SK-N-SH (cell line): Measurements from ENCODE around the gene NLK. TPM values are rescaled to one million over a fixed set of nuclear protein-coding genes. Genes with fewer than 3 reads are reported as not detected.

Experiments used
- CTCF ChIA-PET: fragments of 300-600, 350-600 bp; formaldehyde crosslinking; extraction: SDS; loops from one replicate; lab custom pipeline; 2021; lab: Yijun Ruan, JAX
- POLR2A ChIA-PET: fragments of 350-600 bp; sonication (Branson Sonifier 250); formaldehyde crosslinking; extraction: SDS; loops from one replicate; lab custom pipeline; 2020; ENCODE audit warnings: antibody characterized with exemption, inconsistent platforms; lab: Yijun Ruan, JAX
- DNase-seq: peaks from one replicate; pipeline ENCODE4 v3.0.0; 2012
- H2AFZ ChIP-seq: fragments of 200-600 bp; sonication (generic); 2 replicates; pipeline ENCODE4 v1.8.1; 2016; ENCODE audit warnings: antibody characterized with exemption, mild to moderate bottlenecking, low read depth
- H3F3A ChIP-seq: fragments of 200-600 bp; sonication (generic); replicated peaks from 2 replicates; pipeline ENCODE3; 2016; ENCODE audit warnings: antibody characterized with exemption, mild to moderate bottlenecking; ENCODE audit not compliant: insufficient read depth
- H3K27ac ChIP-seq, 2 experiments: fragments of 200-500 bp in 1 of 2; fragments of 200-600 bp in 1 of 2; sonication (Bioruptor generic) in 1 of 2; sonication (generic), shearing (Covaris generic) in 1 of 2; 2 replicates each; pipeline versions ENCODE4 v1.5.1 to v1.6.1; 2014 to 2016; ENCODE audit warnings: low read depth in 2 of 2, inconsistent platforms in 1 of 2, low read length in 1 of 2, mild to moderate bottlenecking in 1 of 2, mixed read lengths in 1 of 2
- H3K27me3 ChIP-seq: fragments of 200-600 bp; sonication (generic), shearing (Covaris generic); 2 replicates; pipeline ENCODE4 v1.6.1; 2016; ENCODE audit warnings: mixed run types; ENCODE audit not compliant: insufficient read depth
- H3K36me3 ChIP-seq, 2 experiments: fragments of 200-500 bp in 1 of 2; fragments of 200-600 bp in 1 of 2; sonication (Bioruptor generic) in 1 of 2; sonication (generic) in 1 of 2; replicated peaks in 1 of 2; 2 replicates each; pipeline versions ENCODE3 to v1.5.1; 2014 to 2016; ENCODE audit warnings: low read length in 1 of 2, mild to moderate bottlenecking in 1 of 2; ENCODE audit not compliant: insufficient read depth in 2 of 2, control insufficient read depth in 1 of 2
- H3K4me1 ChIP-seq, 2 experiments: fragments of 200-500 bp in 1 of 2; fragments of 200-600 bp in 1 of 2; sonication (Bioruptor generic) in 1 of 2; sonication (generic), shearing (Covaris generic) in 1 of 2; 2 replicates each; pipeline versions ENCODE4 v1.5.1 to v1.6.1; 2014 to 2016; ENCODE audit warnings: low read depth in 1 of 2, low read length in 1 of 2, mixed run types in 1 of 2; ENCODE audit not compliant: insufficient read depth in 2 of 2, control insufficient read depth in 1 of 2
- H3K4me2 ChIP-seq: fragments of 200-600 bp; sonication (generic), shearing (Covaris generic); 2 replicates; pipeline ENCODE4 v1.6.1; 2017; ENCODE audit warnings: mixed run types
- H3K4me3 ChIP-seq, 2 experiments: fragments of 200-500 bp in 1 of 2; fragments of 200-600 bp in 1 of 2; sonication (Bioruptor generic) in 1 of 2; sonication (generic), shearing (Covaris generic) in 1 of 2; 2 replicates each; pipeline versions ENCODE4 v1.5.1 to v1.8.1; 2014 to 2016; ENCODE audit warnings: low read depth in 2 of 2, inconsistent platforms in 1 of 2, low read length in 1 of 2, mild to moderate bottlenecking in 1 of 2, mixed read lengths in 1 of 2, moderate library complexity in 1 of 2
- H3K79me2 ChIP-seq: fragments of 200-600 bp; sonication (generic); 2 replicates; pipeline ENCODE4 v1.8.1; 2017; ENCODE audit warnings: mild to moderate bottlenecking; ENCODE audit not compliant: insufficient read depth
- H3K9ac ChIP-seq: fragments of 200-600 bp; sonication (generic); 2 replicates; pipeline ENCODE4 v1.6.1; 2017; ENCODE audit warnings: mixed run types
- H3K9me2 ChIP-seq: fragments of 200-600 bp; sonication (generic); 2 replicates; pipeline ENCODE4 v1.6.1; 2017; ENCODE audit warnings: mixed run types
- H3K9me3 ChIP-seq: fragments of 200-600 bp; sonication (generic); 2 replicates; pipeline ENCODE4 v1.6.1; 2017; ENCODE audit warnings: mixed run types, mild to moderate bottlenecking, moderate library complexity
- H4K20me1 ChIP-seq: fragments of 200-600 bp; sonication (generic); 2 replicates; pipeline ENCODE4 v1.6.1; 2017; ENCODE audit warnings: mild to moderate bottlenecking, mixed run types; ENCODE audit not compliant: insufficient read depth
- CHD2 ChIP-seq: fragments of 150-350 bp; IDR thresholded peaks from 2 replicates; pipeline ENCODE4 v1.6.1; 2018; ENCODE audit warnings: low read length; ENCODE audit not compliant: partially characterized antibody
- CTCF ChIP-seq: fragments of 200-600 bp; sonication (generic); IDR thresholded peaks from 2 replicates; pipeline ENCODE4 v1.6.1; 2017; ENCODE audit warnings: antibody characterized with exemption, mild to moderate bottlenecking, moderate library complexity
- ELF1 ChIP-seq: IDR thresholded peaks from 2 replicates; pipeline ENCODE4 v1.4.0; 2012
- FOSL2 ChIP-seq: IDR thresholded peaks from 2 replicates; pipeline ENCODE4 v1.4.0; 2012; ENCODE audit warnings: low read depth, mild to moderate bottlenecking, moderate library complexity, borderline replicate concordance
- FOXJ3 ChIP-seq: sonication (generic); formaldehyde crosslinking; IDR thresholded peaks from 2 replicates; pipeline ENCODE4 v1.5.1; 2020; ENCODE audit warnings: mild to moderate bottlenecking, missing genetic modification reagents
- FOXM1 ChIP-seq: IDR thresholded peaks from 2 replicates; pipeline ENCODE4 v1.4.0; 2012; ENCODE audit warnings: low read depth, mild to moderate bottlenecking
- IRF3 ChIP-seq: fragments of 150-350 bp; IDR thresholded peaks from 2 replicates; pipeline ENCODE4 v1.6.1; 2016; ENCODE audit warnings: mild to moderate bottlenecking, low read depth, low read length
- MEF2A ChIP-seq: IDR thresholded peaks from 2 replicates; pipeline ENCODE4 v1.4.0; 2012; ENCODE audit warnings: low read depth, borderline replicate concordance
- NFIC ChIP-seq: IDR thresholded peaks from 2 replicates; pipeline ENCODE4 v1.4.0; 2012; ENCODE audit warnings: borderline replicate concordance
- NRF1 ChIP-seq: IDR thresholded peaks from 2 replicates; pipeline ENCODE4 v1.6.1; 2012; ENCODE audit warnings: low read depth, mild to moderate bottlenecking, low read length
- PBX3 ChIP-seq: IDR thresholded peaks from 2 replicates; pipeline ENCODE4; 2012
- POLR2AphosphoS5 ChIP-seq: IDR thresholded peaks from 2 replicates; pipeline ENCODE4 v1.6.1; 2012; ENCODE audit warnings: low read depth, low read length
- RAD21 ChIP-seq: IDR thresholded peaks from 2 replicates; pipeline ENCODE4 v1.6.1; 2012; ENCODE audit warnings: mild to moderate bottlenecking, low read length
- TAF1 ChIP-seq: IDR thresholded peaks from 2 replicates; pipeline ENCODE4 v1.6.1; 2012; ENCODE audit warnings: low read depth, mild to moderate bottlenecking, low read length, moderate library complexity, borderline replicate concordance
- USF1 ChIP-seq: IDR thresholded peaks from 2 replicates; pipeline ENCODE4 v1.4.0; 2012; ENCODE audit warnings: low read depth, borderline replicate concordance
- WGBS: methylation state at CpG from one replicate; pipeline ENCODE4 v1.1.6; 2017; ENCODE audit warnings: low lambda C conversion rate; 5-methylcytosine and 5-hydroxymethylcytosine counted together
- polyA plus RNA-seq, 3 experiments: library from polyadenylated mRNA; depleted of rRNA; stranded (reverse); fragments of >200 nt; gene quantifications; 2 replicates each; pipeline ENCODE4 v1.2.3, GENCODE V29; 2012
- TF ChIP-seq, protein P1 (sequence below): fragments of 150-350 bp; IDR thresholded peaks from 2 replicates; pipeline ENCODE4 v1.6.1; 2017; ENCODE audit warnings: antibody characterized with exemption, low read length, low read depth, borderline replicate concordance
- TF ChIP-seq, protein P2 (sequence below): IDR thresholded peaks from 2 replicates; pipeline ENCODE4 v1.6.1; 2012; ENCODE audit warnings: mild to moderate bottlenecking, low read depth, low read length, moderate library complexity

NLK gene
- polyA plus RNA-seq, 1 of the 3 experiments (the other 2 are of a cell fraction), result 12.3 TPM

DNA sequence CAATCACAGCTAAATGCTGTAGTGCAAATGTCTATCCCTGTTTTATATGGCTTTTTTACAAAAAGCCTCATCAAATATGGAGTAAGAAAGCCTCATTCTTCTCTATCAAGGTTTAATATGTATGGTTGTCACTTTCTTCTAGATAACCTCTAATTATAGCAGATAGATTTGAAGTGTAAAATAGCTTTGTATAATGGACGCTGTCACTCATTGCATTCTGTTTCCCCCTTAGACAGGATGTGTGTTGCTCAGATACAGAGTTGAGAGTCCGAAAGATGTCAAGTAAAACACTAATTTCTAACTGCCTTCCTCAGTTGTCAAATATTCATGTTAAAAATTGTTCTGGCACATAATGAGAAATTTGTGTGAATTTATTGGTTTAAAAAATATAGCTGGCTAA is 88.0 kb downstream of the NLK start:
- 94% methylated on average over 2 of the region's 2 CpGs for whole genome bisulfite sequencing
- H4K20me1 ChIP-seq, result no peaks in the 10 kb centered on the region
- ChIA-PET CTCF (interaction anchor here (1.5 to 1.9 kb wide), 2 partner anchors 237 to 370 kb away, joined by 5 read pairs; partner anchors contain the start of gene LYRM9), POLR2A (no interaction called here)
- no peaks in the 10 kb centered on the region for H3K27me3 ChIP-seq
- H3K36me3 ChIP-seq, result peaks cover 20 to 23% of the 10 kb centered on the region in 2 experiments
- DNase-seq, result no peak
- H3K4me3 ChIP-seq, result no peak overlapping the region
- H3K9me2 ChIP-seq, result no peaks in the 10 kb centered on the region
- H3K79me2 ChIP-seq, result 0 out of 2 replicates have a peak, but pooled peaks cover 8% of the 10 kb centered on the region
- peaks cover 0 to 4% of the 10 kb centered on the region in 2 experiments; a peak in 1 of 4 replicates for H3K4me1 ChIP-seq
- TF ChIP-seq NRF1 (no peak), USF1 (no peak), CTCF (no peak)
- H3F3A ChIP-seq, result peaks cover 24% of the 10 kb centered on the region
- H3K9ac ChIP-seq, result no peak overlapping the region
- 0 out of 4 replicates have a peak overlapping the region, but pooled peaks of 1 of the 2 experiments have one; percentile 3 for H3K27ac ChIP-seq
- no peak overlapping the region for H2AFZ ChIP-seq
- no peak overlapping the region for H3K4me2 ChIP-seq
- H3K9me3 ChIP-seq, result no peaks in the 10 kb centered on the region

DNA sequence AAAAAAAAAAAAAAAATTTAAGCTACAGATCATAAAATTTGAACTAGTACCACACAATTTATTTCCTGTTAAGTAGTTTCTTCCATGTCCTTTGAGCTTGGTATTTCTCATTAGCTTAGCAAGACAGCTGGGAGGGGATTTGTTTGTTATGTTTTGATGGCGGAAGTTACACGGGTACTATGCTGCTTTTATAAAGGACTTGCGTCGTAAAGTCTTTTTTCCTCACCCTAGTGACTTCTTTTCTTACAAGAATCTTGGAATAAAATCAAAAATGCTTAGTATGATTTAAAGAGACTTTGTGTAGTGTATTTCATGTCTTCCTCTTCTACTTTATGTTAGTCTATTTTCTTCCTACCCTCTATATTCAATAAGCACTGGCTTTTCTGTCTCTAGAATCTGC is 89.1 kb downstream of the NLK start:
- Histone ChIP-seq H3K9me3 (no peaks in the 10 kb centered on the region), H3K36me3 (peaks cover 23 to 29% of the 10 kb centered on the region in 2 experiments), H3F3A (peaks cover 24% of the 10 kb centered on the region), H2AFZ (no peak overlapping the region), H3K4me1 (peaks cover 0 to 4% of the 10 kb centered on the region in 2 experiments; a peak in 1 of 4 replicates), H3K9me2 (no peaks in the 10 kb centered on the region), H3K27me3 (no peaks in the 10 kb centered on the region), H3K27ac (peak overlapping the region in 1 of 2 experiments; percentile 95; a peak in 2 of 4 replicates), H3K4me2 (no peak overlapping the region), H4K20me1 (no peaks in the 10 kb centered on the region), H3K4me3 (no peak overlapping the region), H3K9ac (no peak overlapping the region), H3K79me2 (peaks cover 8% of the 10 kb centered on the region; the same call in 1 of the 2 replicates)
- no peak for DNase-seq
- 94% methylated on average over 4 of the region's 4 CpGs for WGBS
- ChIA-PET CTCF (no interaction called here), POLR2A (interaction anchor here (0.6 kb wide), 1 partner anchor 69 kb away, joined by 3 read pairs; no protein-coding TSS in a partner anchor)
- TF ChIP-seq NFIC (no peak), FOXM1 (no peak), TAF1 (no peak), MEF2A (no peak), RAD21 (no peak), NRF1 (no peak), POLR2AphosphoS5 (no peak), FOXJ3 (CRISPR knock-in tag) (no peak), ELF1 (no peak), FOSL2 (no peak), PBX3 (no peak), CHD2 (no peak), IRF3 (no peak)
- TF ChIP-seq, protein P1, sequence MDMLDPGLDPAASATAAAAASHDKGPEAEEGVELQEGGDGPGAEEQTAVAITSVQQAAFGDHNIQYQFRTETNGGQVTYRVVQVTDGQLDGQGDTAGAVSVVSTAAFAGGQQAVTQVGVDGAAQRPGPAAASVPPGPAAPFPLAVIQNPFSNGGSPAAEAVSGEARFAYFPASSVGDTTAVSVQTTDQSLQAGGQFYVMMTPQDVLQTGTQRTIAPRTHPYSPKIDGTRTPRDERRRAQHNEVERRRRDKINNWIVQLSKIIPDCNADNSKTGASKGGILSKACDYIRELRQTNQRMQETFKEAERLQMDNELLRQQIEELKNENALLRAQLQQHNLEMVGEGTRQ, result no peak
- TF ChIP-seq, protein P2, sequence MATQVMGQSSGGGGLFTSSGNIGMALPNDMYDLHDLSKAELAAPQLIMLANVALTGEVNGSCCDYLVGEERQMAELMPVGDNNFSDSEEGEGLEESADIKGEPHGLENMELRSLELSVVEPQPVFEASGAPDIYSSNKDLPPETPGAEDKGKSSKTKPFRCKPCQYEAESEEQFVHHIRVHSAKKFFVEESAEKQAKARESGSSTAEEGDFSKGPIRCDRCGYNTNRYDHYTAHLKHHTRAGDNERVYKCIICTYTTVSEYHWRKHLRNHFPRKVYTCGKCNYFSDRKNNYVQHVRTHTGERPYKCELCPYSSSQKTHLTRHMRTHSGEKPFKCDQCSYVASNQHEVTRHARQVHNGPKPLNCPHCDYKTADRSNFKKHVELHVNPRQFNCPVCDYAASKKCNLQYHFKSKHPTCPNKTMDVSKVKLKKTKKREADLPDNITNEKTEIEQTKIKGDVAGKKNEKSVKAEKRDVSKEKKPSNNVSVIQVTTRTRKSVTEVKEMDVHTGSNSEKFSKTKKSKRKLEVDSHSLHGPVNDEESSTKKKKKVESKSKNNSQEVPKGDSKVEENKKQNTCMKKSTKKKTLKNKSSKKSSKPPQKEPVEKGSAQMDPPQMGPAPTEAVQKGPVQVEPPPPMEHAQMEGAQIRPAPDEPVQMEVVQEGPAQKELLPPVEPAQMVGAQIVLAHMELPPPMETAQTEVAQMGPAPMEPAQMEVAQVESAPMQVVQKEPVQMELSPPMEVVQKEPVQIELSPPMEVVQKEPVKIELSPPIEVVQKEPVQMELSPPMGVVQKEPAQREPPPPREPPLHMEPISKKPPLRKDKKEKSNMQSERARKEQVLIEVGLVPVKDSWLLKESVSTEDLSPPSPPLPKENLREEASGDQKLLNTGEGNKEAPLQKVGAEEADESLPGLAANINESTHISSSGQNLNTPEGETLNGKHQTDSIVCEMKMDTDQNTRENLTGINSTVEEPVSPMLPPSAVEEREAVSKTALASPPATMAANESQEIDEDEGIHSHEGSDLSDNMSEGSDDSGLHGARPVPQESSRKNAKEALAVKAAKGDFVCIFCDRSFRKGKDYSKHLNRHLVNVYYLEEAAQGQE, result no peak
